K562 (cell line): ENCODE measurements around the gene KLHL20. TPM values are rescaled to one million over a fixed set of nuclear protein-coding genes. Genes with fewer than 3 reads are reported as not detected.

ENCODE experiments used
- CEBPB ChIP-seq: fragments of 450-650 bp; IDR thresholded peaks from 2 replicates; pipeline ENCODE4 v1.6.1; 2016; ENCODE audit warnings: missing genetic modification characterization, missing compliant biosample characterization
- CHD2 ChIP-seq: IDR thresholded peaks from 2 replicates; pipeline ENCODE4 v1.6.1; 2011; ENCODE audit warnings: low read depth, low read length
- CXXC5 ChIP-seq: fragments of 250-450 bp; sonication (Bioruptor Pico); IDR thresholded peaks from 2 replicates; pipeline ENCODE4 v1.8.0; 2022; ENCODE audit warnings: inconsistent platforms, mild to moderate bottlenecking, moderate library complexity
- EP400 ChIP-seq: fragments of 450-650 bp; IDR thresholded peaks from 2 replicates; pipeline ENCODE4 v1.6.1; 2017; ENCODE audit warnings: antibody characterized with exemption, mild to moderate bottlenecking, moderate library complexity
- ETV6 ChIP-seq, 3 experiments: fragments of 150-350 bp in 1 of 3; sonication (generic) in 1 of 3; formaldehyde crosslinking in 1 of 3; IDR thresholded peaks; 2 replicates each; pipeline versions ENCODE4 v1.6.1 to v1.8.0; 2014 to 2022; ENCODE audit warnings: borderline replicate concordance in 2 of 3, low read depth in 2 of 3, antibody characterized with exemption in 1 of 3, low read length in 1 of 3, mild to moderate bottlenecking in 1 of 3, missing genetic modification reagents in 1 of 3
- EZH2 ChIP-seq: IDR thresholded peaks from 2 replicates; pipeline ENCODE4 v1.6.1; 2012; ENCODE audit warnings: low read depth, mild to moderate bottlenecking, inconsistent platforms, low read length, borderline replicate concordance
- KLF1 ChIP-seq: fragments of 450-650 bp; IDR thresholded peaks from 2 replicates; pipeline ENCODE4 v1.6.1; 2016; ENCODE audit warnings: missing genetic modification characterization, missing compliant biosample characterization
- LEF1 ChIP-seq: fragments of 450-650 bp; IDR thresholded peaks from 2 replicates; pipeline ENCODE4 v1.6.1; 2016; ENCODE audit warnings: mild to moderate bottlenecking
- NFYB ChIP-seq: IDR thresholded peaks from 2 replicates; pipeline ENCODE4 v1.6.1; 2011; ENCODE audit warnings: mild to moderate bottlenecking, moderate library complexity; ENCODE audit not compliant: insufficient read length; ENCODE audit errors: extremely low read depth
- POLR2A ChIP-seq: fragments of 450-650 bp; conservative IDR thresholded peaks from 2 replicates; pipeline ENCODE4 v1.6.1; 2016
- SPI1 ChIP-seq: IDR thresholded peaks from 2 replicates; pipeline ENCODE4 v1.6.1; 2011; ENCODE audit warnings: low read depth, low read length, control low read depth, borderline replicate concordance
- ZFP36 ChIP-seq: fragments of 150-350 bp; IDR thresholded peaks from 2 replicates; pipeline ENCODE4 v1.6.1; 2018; ENCODE audit warnings: low read length, low read depth; ENCODE audit not compliant: partially characterized antibody
- ZNF239 ChIP-seq: fragments of 250-450 bp; sonication (Bioruptor Pico); IDR thresholded peaks from 2 replicates; pipeline ENCODE4 v1.4.0; 2020; ENCODE audit warnings: mild to moderate bottlenecking
- ZNF253 ChIP-seq: fragments of 250-450 bp; sonication (Bioruptor Pico); conservative IDR thresholded peaks from 2 replicates; pipeline ENCODE4 v1.6.1; 2021; ENCODE audit warnings: mild to moderate bottlenecking
- polyA plus RNA-seq, 8 experiments: library from polyadenylated mRNA; depleted of rRNA in 4 of 8; stranded (reverse) in 5 of 8; unstranded in 3 of 8; fragments of >200 nt; fragmentation: Nextera tagmentation in 2 of 8; fragmentation: Illumina TruSeq in 1 of 8; extraction: Ambion mirVana in 2 of 8; extraction: Trizol in 1 of 8; gene quantifications; 2 replicates each; pipeline versions ENCODE4 v1.2.1 to v1.2.3, GENCODE V29; 2011 to 2014; ENCODE audit warnings: inconsistent platforms in 1 of 8, missing spikeins in 1 of 8
- total RNA-seq, 7 experiments: library from RNA; depleted of rRNA in 6 of 7; stranded (reverse); fragments of >200 nt in 6 of 7; fragmentation: Illumina TruSeq in 2 of 7; extraction: Trizol in 2 of 7; gene quantifications; 2 replicates each; pipeline versions ENCODE4 v1.2.1 to v1.2.3, GENCODE V29; 2011 to 2021; ENCODE audit warnings: low replicate concordance in 1 of 7
- TF ChIP-seq, protein P1 (sequence below): fragments of 450-650 bp; IDR thresholded peaks from 2 replicates; pipeline ENCODE4 v1.7.0; 2016; ENCODE audit warnings: borderline replicate concordance
- TF ChIP-seq, protein P2 (sequence below): fragments of 250-450 bp; sonication (Bioruptor Pico); IDR thresholded peaks from 2 replicates; pipeline ENCODE4 v1.5.1; 2021; ENCODE audit warnings: mild to moderate bottlenecking
- TF ChIP-seq, protein P3 (sequence below): fragments of 450-650 bp; IDR thresholded peaks from 2 replicates; pipeline ENCODE4 v1.6.1; 2016; ENCODE audit warnings: mild to moderate bottlenecking
- TF ChIP-seq, protein P4 (sequence below): IDR thresholded peaks from 3 replicates; pipeline ENCODE4 v1.6.1; 2011; ENCODE audit warnings: borderline replicate concordance, mild to moderate bottlenecking; ENCODE audit not compliant: insufficient read length, insufficient read depth
- TF ChIP-seq, protein P5 (sequence below), 2 experiments: fragments of 450-650 bp; IDR thresholded peaks; 2 replicates each; pipeline ENCODE4 v1.6.1; 2016

Gene KLHL20
- total and polyA plus RNA-seq, 9 of the 15 experiments (the other 6 are each of a cell fraction or from before 2014, with no cell fraction given): 8.9 to 23.2 (median 16.8) TPM

DNA sequence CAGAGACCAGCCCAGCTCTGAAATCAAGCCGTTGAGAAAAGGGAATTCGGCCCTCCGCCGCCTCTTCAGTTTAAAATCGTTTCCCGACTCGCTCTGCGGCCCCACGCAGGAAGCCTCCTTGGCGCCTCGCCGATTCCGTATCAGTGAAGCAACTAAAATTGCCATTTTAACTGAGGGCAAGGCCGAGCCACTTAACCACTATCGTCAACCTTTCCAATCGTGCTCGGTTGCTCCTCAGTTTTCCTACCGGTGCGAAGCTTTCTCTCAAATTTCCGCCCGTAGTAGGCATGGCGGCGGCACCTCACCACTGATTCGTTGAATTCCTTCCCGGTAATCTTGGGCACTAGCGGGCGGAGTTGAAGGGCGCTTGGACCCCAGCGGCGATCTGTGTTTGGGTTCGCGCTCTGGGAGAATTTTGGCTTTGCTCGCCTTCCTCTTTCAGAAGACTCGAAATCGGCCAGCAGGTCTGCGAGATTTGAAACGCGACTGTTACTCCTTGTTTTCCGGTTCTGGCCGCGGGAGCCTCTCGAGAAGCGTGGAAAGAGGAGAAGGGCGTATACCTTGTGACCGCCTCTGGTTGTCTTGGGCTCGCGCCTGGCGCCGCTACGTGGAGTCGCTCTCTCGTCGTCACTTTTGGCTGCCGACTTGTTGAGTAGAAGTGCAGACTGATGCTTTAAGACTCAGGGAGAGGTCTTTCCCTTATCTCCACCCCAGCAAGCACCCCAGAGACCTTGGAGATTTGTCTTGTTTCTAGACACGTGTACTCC, 109.7 kb downstream of the KLHL20 start, which contains the start of the genes CENPL and DARS2 (continued):
- TF ChIP-seq ZNF239 (CRISPR knock-in tag): no peak; the same call in 1 of the 2 replicates
- no peak; the same call in 1 of the 2 replicates for TF ChIP-seq EZH2
- no peak; the same call in none of the 2 replicates for TF ChIP-seq LEF1
- peak; percentile 74 for TF ChIP-seq NFYB
- TF ChIP-seq KLF1 (tag): peak; percentile 60
- TF ChIP-seq, protein P1, sequence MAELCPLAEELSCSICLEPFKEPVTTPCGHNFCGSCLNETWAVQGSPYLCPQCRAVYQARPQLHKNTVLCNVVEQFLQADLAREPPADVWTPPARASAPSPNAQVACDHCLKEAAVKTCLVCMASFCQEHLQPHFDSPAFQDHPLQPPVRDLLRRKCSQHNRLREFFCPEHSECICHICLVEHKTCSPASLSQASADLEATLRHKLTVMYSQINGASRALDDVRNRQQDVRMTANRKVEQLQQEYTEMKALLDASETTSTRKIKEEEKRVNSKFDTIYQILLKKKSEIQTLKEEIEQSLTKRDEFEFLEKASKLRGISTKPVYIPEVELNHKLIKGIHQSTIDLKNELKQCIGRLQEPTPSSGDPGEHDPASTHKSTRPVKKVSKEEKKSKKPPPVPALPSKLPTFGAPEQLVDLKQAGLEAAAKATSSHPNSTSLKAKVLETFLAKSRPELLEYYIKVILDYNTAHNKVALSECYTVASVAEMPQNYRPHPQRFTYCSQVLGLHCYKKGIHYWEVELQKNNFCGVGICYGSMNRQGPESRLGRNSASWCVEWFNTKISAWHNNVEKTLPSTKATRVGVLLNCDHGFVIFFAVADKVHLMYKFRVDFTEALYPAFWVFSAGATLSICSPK: no peak
- peak in 1 of 2 experiments; percentile 48; a peak in 1 of 4 replicates for TF ChIP-seq ETV6 (IDR thresholded peaks at IDR 0.05; ENCODE audit: borderline replicate concordance in 1 of 2, low read depth in 2 of 2, low read length in 1 of 2)
- TF ChIP-seq ETV6 (CRISPR knock-in tag; IDR thresholded peaks at IDR 0.05; ENCODE audit: borderline replicate concordance): peak; percentile 89
- TF ChIP-seq, protein P2, sequence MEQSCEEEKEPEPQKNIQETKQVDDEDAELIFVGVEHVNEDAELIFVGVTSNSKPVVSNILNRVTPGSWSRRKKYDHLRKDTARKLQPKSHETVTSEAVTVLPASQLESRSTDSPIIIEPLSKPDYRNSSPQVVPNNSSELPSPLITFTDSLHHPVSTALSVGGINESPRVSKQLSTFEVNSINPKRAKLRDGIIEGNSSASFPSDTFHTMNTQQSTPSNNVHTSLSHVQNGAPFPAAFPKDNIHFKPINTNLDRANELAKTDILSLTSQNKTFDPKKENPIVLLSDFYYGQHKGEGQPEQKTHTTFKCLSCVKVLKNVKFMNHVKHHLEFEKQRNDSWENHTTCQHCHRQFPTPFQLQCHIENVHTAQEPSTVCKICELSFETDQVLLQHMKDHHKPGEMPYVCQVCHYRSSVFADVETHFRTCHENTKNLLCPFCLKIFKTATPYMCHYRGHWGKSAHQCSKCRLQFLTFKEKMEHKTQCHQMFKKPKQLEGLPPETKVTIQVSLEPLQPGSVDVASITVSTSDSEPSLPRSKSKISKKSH (CRISPR knock-in tag): no peak
- TF ChIP-seq, protein P3, sequence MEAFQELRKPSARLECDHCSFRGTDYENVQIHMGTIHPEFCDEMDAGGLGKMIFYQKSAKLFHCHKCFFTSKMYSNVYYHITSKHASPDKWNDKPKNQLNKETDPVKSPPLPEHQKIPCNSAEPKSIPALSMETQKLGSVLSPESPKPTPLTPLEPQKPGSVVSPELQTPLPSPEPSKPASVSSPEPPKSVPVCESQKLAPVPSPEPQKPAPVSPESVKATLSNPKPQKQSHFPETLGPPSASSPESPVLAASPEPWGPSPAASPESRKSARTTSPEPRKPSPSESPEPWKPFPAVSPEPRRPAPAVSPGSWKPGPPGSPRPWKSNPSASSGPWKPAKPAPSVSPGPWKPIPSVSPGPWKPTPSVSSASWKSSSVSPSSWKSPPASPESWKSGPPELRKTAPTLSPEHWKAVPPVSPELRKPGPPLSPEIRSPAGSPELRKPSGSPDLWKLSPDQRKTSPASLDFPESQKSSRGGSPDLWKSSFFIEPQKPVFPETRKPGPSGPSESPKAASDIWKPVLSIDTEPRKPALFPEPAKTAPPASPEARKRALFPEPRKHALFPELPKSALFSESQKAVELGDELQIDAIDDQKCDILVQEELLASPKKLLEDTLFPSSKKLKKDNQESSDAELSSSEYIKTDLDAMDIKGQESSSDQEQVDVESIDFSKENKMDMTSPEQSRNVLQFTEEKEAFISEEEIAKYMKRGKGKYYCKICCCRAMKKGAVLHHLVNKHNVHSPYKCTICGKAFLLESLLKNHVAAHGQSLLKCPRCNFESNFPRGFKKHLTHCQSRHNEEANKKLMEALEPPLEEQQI: peak; percentile 93
- peak; percentile 99 for TF ChIP-seq CXXC5 (CRISPR knock-in tag)
- no peak for TF ChIP-seq ZNF253
- peak; percentile 99 for TF ChIP-seq EP400
- peak; percentile 83 for TF ChIP-seq CEBPB
- TF ChIP-seq, protein P4, sequence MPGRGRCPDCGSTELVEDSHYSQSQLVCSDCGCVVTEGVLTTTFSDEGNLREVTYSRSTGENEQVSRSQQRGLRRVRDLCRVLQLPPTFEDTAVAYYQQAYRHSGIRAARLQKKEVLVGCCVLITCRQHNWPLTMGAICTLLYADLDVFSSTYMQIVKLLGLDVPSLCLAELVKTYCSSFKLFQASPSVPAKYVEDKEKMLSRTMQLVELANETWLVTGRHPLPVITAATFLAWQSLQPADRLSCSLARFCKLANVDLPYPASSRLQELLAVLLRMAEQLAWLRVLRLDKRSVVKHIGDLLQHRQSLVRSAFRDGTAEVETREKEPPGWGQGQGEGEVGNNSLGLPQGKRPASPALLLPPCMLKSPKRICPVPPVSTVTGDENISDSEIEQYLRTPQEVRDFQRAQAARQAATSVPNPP: no peak
- peak; percentile 98 for TF ChIP-seq POLR2A
- TF ChIP-seq CHD2: peak; percentile 69
- 0 out of 2 replicates have a peak, but pooled peaks have one; percentile 52 for TF ChIP-seq SPI1
- TF ChIP-seq ZFP36: peak; percentile 25
- TF ChIP-seq, protein P5, sequence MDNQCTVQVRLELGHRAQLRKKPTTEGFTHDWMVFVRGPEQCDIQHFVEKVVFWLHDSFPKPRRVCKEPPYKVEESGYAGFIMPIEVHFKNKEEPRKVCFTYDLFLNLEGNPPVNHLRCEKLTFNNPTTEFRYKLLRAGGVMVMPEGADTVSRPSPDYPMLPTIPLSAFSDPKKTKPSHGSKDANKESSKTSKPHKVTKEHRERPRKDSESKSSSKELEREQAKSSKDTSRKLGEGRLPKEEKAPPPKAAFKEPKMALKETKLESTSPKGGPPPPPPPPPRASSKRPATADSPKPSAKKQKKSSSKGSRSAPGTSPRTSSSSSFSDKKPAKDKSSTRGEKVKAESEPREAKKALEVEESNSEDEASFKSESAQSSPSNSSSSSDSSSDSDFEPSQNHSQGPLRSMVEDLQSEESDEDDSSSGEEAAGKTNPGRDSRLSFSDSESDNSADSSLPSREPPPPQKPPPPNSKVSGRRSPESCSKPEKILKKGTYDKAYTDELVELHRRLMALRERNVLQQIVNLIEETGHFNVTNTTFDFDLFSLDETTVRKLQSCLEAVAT (IDR thresholded peaks at IDR 0.05): peak; percentile 75 to 76; a peak in 2 of 4 replicates
